H9 (cell line): ENCODE measurements around the gene RSPO3. TPM values are rescaled to one million over a fixed set of nuclear protein-coding genes. Genes with fewer than 3 reads are reported as not detected.

Experiments
- DNase-seq: peaks from one replicate; pipeline ENCODE4 v3.0.0-alpha.2; 2017
- H2AFZ ChIP-seq: one replicate; pipeline ENCODE4 v1.6.1; 2013; ENCODE audit warnings: mild to moderate bottlenecking, low read length, control low read depth, moderate library complexity
- H2AK5ac ChIP-seq: 2 replicates; pipeline ENCODE4 v1.6.1; 2013; ENCODE audit warnings: low read length, control low read depth, mixed read lengths; ENCODE audit not compliant: insufficient read length
- H2BK120ac ChIP-seq: one replicate; pipeline ENCODE4 v1.6.1; 2013; ENCODE audit warnings: low read depth, mild to moderate bottlenecking, low read length, control low read depth, inconsistent platforms; ENCODE audit not compliant: poor library complexity, severe bottlenecking
- H2BK12ac ChIP-seq: 2 replicates; pipeline ENCODE4 v1.6.1; 2013; ENCODE audit warnings: low read length, control low read depth, mixed read lengths, low read depth; ENCODE audit not compliant: insufficient read length
- H2BK15ac ChIP-seq: 2 replicates; pipeline ENCODE4 v1.6.1; 2013; ENCODE audit warnings: low read depth, low read length, control low read depth
- H2BK20ac ChIP-seq: one replicate; pipeline ENCODE4 v1.6.1; 2013; ENCODE audit warnings: low read depth, mild to moderate bottlenecking, low read length, control low read depth, inconsistent platforms; ENCODE audit not compliant: poor library complexity, severe bottlenecking
- H2BK5ac ChIP-seq: 2 replicates; pipeline ENCODE4 v1.6.1; 2013; ENCODE audit warnings: low read length, control low read depth, mixed read lengths; ENCODE audit not compliant: insufficient read length
- H3K14ac ChIP-seq: 2 replicates; pipeline ENCODE4 v1.6.1; 2013; ENCODE audit warnings: low read length, control low read depth; ENCODE audit not compliant: insufficient read depth
- H3K18ac ChIP-seq: 2 replicates; pipeline ENCODE4 v1.6.1; 2013; ENCODE audit warnings: low read depth, mild to moderate bottlenecking, mixed read lengths, low read length, control low read depth; ENCODE audit not compliant: insufficient read length
- H3K23ac ChIP-seq: 2 replicates; pipeline ENCODE4 v1.6.1; 2013; ENCODE audit warnings: low read length, control low read depth, mixed read lengths, low read depth; ENCODE audit not compliant: insufficient read length
- H3K23me2 ChIP-seq: 2 replicates; pipeline ENCODE4 v1.6.1; 2013; ENCODE audit warnings: low read depth, mild to moderate bottlenecking, mixed read lengths, low read length, control low read depth; ENCODE audit not compliant: insufficient read length, poor library complexity, severe bottlenecking
- H3K27ac ChIP-seq: 2 replicates; pipeline ENCODE4 v1.5.1; 2013; ENCODE audit warnings: low read length, control low read depth, mixed read lengths, low read depth; ENCODE audit not compliant: insufficient read length
- H3K27me3 ChIP-seq: 2 replicates; pipeline ENCODE4 v1.6.1; 2013; ENCODE audit warnings: low read length, control low read depth, inconsistent platforms; ENCODE audit not compliant: insufficient read depth
- H3K4ac ChIP-seq: 2 replicates; pipeline ENCODE4 v1.6.1; 2013; ENCODE audit warnings: low read depth, mild to moderate bottlenecking, control low read depth, inconsistent platforms, low read length, moderate library complexity
- H3K4me1 ChIP-seq: 2 replicates; pipeline ENCODE4 v1.6.1; 2013; ENCODE audit warnings: low read length, control low read depth, inconsistent platforms; ENCODE audit not compliant: insufficient read depth
- H3K4me2 ChIP-seq: 2 replicates; pipeline ENCODE4 v1.6.1; 2013; ENCODE audit warnings: low read length, control low read depth, mixed read lengths; ENCODE audit not compliant: insufficient read length, insufficient read depth
- H3K56ac ChIP-seq: 2 replicates; pipeline ENCODE4 v1.6.1; 2013; ENCODE audit warnings: low read depth, mild to moderate bottlenecking, mixed read lengths, low read length, control low read depth; ENCODE audit not compliant: insufficient read length
- H3K79me1 ChIP-seq: 2 replicates; pipeline ENCODE4 v1.6.1; 2013; ENCODE audit warnings: low read depth, mild to moderate bottlenecking, moderate library complexity, low read length, control low read depth, inconsistent platforms; ENCODE audit not compliant: insufficient read depth, poor library complexity, severe bottlenecking
- H3K79me2 ChIP-seq: 2 replicates; pipeline ENCODE4 v1.6.1; 2013; ENCODE audit warnings: low read length, control low read depth, inconsistent platforms; ENCODE audit not compliant: insufficient read depth
- H3K9ac ChIP-seq: 2 replicates; pipeline ENCODE4 v1.6.1; 2013; ENCODE audit warnings: low read length, control low read depth, mixed read lengths; ENCODE audit not compliant: insufficient read length; ENCODE audit errors: extremely low read depth
- H3K9me3 ChIP-seq: one replicate; pipeline ENCODE4 v1.6.1; 2013; ENCODE audit warnings: low read depth, low read length, inconsistent platforms; ENCODE audit not compliant: control insufficient read depth
- H3T11ph ChIP-seq: one replicate; pipeline ENCODE4 v1.6.1; 2013; ENCODE audit warnings: mild to moderate bottlenecking, low read length, control low read depth, inconsistent platforms
- H4K20me1 ChIP-seq: one replicate; pipeline ENCODE4 v1.6.1; 2013; ENCODE audit not compliant: control insufficient read depth, insufficient read length, insufficient read depth
- H4K5ac ChIP-seq: 2 replicates; pipeline ENCODE4 v1.6.1; 2013; ENCODE audit warnings: low read depth, mild to moderate bottlenecking, mixed read lengths, low read length, control low read depth; ENCODE audit not compliant: insufficient read length
- H4K8ac ChIP-seq: replicated peaks from 2 replicates; pipeline ENCODE4 v1.6.1; 2013; ENCODE audit warnings: low read length, control low read depth, mixed read lengths, low read depth; ENCODE audit not compliant: insufficient read length
- H4K91ac ChIP-seq: 2 replicates; pipeline ENCODE4 v1.6.1; 2013; ENCODE audit warnings: low read depth, mild to moderate bottlenecking, moderate library complexity, mixed read lengths, low read length, control low read depth; ENCODE audit not compliant: insufficient read length
- H3K27ac Mint-ChIP-seq, 3 experiments: 2 replicates in 2 of 3; 3 replicates in 1 of 3; pipeline ENCODE4 v1.8.0; 2020 to 2021; ENCODE audit warnings: mixed read lengths in 3 of 3, mild to moderate bottlenecking in 1 of 3, moderate library complexity in 1 of 3
- H3K27me3 Mint-ChIP-seq: 2 replicates; pipeline ENCODE4 v1.8.0; 2021; ENCODE audit warnings: low read depth, mild to moderate bottlenecking, moderate library complexity, mixed read lengths
- H3K36me3 Mint-ChIP-seq, 3 experiments: 2 replicates in 2 of 3; 3 replicates in 1 of 3; pipeline ENCODE4 v1.8.0; 2020 to 2021; ENCODE audit warnings: low read depth in 3 of 3, mixed read lengths in 3 of 3; ENCODE audit not compliant: insufficient read depth in 1 of 3
- H3K4me1 Mint-ChIP-seq, 2 experiments: 2 replicates each; pipeline ENCODE4 v1.8.0; 2020; ENCODE audit warnings: mixed read lengths in 2 of 2
- H3K4me3 Mint-ChIP-seq, 2 experiments: 2 replicates in 1 of 2; 3 replicates in 1 of 2; pipeline ENCODE4 v1.8.0; 2020 to 2021; ENCODE audit warnings: mild to moderate bottlenecking in 2 of 2, mixed read lengths in 2 of 2, moderate library complexity in 1 of 2
- H3K9me3 Mint-ChIP-seq, 2 experiments: 2 replicates in 1 of 2; 3 replicates in 1 of 2; pipeline ENCODE4 v1.8.0; 2020; ENCODE audit warnings: mild to moderate bottlenecking in 2 of 2, mixed read lengths in 2 of 2, moderate library complexity in 1 of 2
- CTCF ChIP-seq: fragments of 200-600 bp; sonication (generic); conservative IDR thresholded peaks from 3 replicates; pipeline ENCODE4 v1.8.0; 2021; ENCODE audit warnings: antibody characterized with exemption, mild to moderate bottlenecking
- WGBS: extraction: QIAGEN DNeasy Blood & Tissue Kit; methylation state at CpG from one replicate; pipeline ENCODE4 v1.1.7; 2013; ENCODE audit warnings: missing lambda C conversion rate, low lambda C conversion rate, mixed read lengths; ENCODE audit not compliant: insufficient read length; ENCODE audit errors: extremely low coverage; 5-methylcytosine and 5-hydroxymethylcytosine counted together
- total RNA-seq: library from RNA; stranded (reverse); gene quantifications from 2 replicates; pipeline ENCODE4 v1.2.1, GENCODE V29; 2021

The RSPO3 gene
- total RNA-seq, 1 experiment from 2014 or later: not detected

- H3K4me1 ChIP-seq: no peaks in the 10 kb centered on the region
- no peak overlapping the region for H4K91ac ChIP-seq
- WGBS: no CpG with 5 or more reads among the region's 5 CpGs
- no peak overlapping the region for H2BK120ac ChIP-seq
- H3K27me3 ChIP-seq: no peaks in the 10 kb centered on the region
- no peak overlapping the region for H3K4me2 ChIP-seq
- H2AK5ac ChIP-seq: no peak overlapping the region
- H2BK12ac ChIP-seq: no peak overlapping the region
- Mint-ChIP-seq H3K4me1 (no peaks in the 10 kb centered on the region), H3K36me3 (no peaks in the 10 kb centered on the region), H3K9me3 (no peaks in the 10 kb centered on the region), H3K27me3 (no peaks in the 10 kb centered on the region), H3K27ac (no peak overlapping the region), H3K4me3 (no peak overlapping the region)
- DNase-seq: no peak
- no peak overlapping the region for H3K56ac ChIP-seq
- H4K5ac ChIP-seq: no peak overlapping the region
- no peak overlapping the region for H3K9ac ChIP-seq
- H3K9me3 ChIP-seq: no peaks in the 10 kb centered on the region
- H4K20me1 ChIP-seq: no peaks in the 10 kb centered on the region
- H3K27ac ChIP-seq: no peak overlapping the region
- H2BK5ac ChIP-seq: no peak overlapping the region
- H4K8ac ChIP-seq: no peak overlapping the region
- no peak overlapping the region for H2BK15ac ChIP-seq
- no peak overlapping the region for H3K18ac ChIP-seq
- TF ChIP-seq CTCF: no peak
- no peaks in the 10 kb centered on the region for H3K79me2 ChIP-seq
- H3K79me1 ChIP-seq: no peaks in the 10 kb centered on the region
- no peak overlapping the region for H3T11ph ChIP-seq
- no peak overlapping the region for H3K4ac ChIP-seq
- no peak overlapping the region for H2BK20ac ChIP-seq
- H3K14ac ChIP-seq: no peak overlapping the region
- H3K23me2 ChIP-seq: no peaks in the 10 kb centered on the region
- no peak overlapping the region for H3K23ac ChIP-seq
- H2AFZ ChIP-seq: no peak overlapping the region
These were observed 80.1 kb downstream of the RSPO3 start for GRCh38 chr6:127198549-127198948.
